Mesothelial cell of epicardium (in vitro differentiated cells): Measurements from ENCODE around the gene IGF2BP3. TPM values are rescaled to one million over a fixed set of nuclear protein-coding genes. Genes with fewer than 3 reads are reported as not detected.

ENCODE experiments used
- DNase-seq, 2 experiments: peaks; one replicate each; pipeline ENCODE4 v3.0.0; 2021; ENCODE audit warnings: low spot score in 2 of 2; ENCODE audit not compliant: unreplicated experiment in 2 of 2
- H3K27ac Mint-ChIP-seq: 2 replicates; pipeline ENCODE4 v1.8.0; 2021; ENCODE audit warnings: mixed read lengths
- H3K27me3 Mint-ChIP-seq: 2 replicates; pipeline ENCODE4 v1.8.0; 2021; ENCODE audit warnings: low read depth, mixed read lengths
- H3K36me3 Mint-ChIP-seq: 2 replicates; pipeline ENCODE4 v1.8.0; 2021; ENCODE audit warnings: mixed read lengths
- H3K4me1 Mint-ChIP-seq: 2 replicates; pipeline ENCODE4 v1.8.0; 2021; ENCODE audit warnings: mixed read lengths
- H3K4me3 Mint-ChIP-seq: 2 replicates; pipeline ENCODE4 v1.8.0; 2021; ENCODE audit warnings: mild to moderate bottlenecking, moderate library complexity, mixed read lengths
- H3K9me3 Mint-ChIP-seq: 2 replicates; pipeline ENCODE4 v1.8.0; 2021; ENCODE audit warnings: mixed read lengths
- total RNA-seq: library from RNA; stranded (reverse); gene quantifications from 3 replicates; pipeline ENCODE4 v1.2.1, GENCODE V29; 2021
- TF ChIP-seq, protein P1 (sequence below): fragments of 200-600 bp; sonication (generic); IDR thresholded peaks from one replicate; pipeline ENCODE4 v1.5.0; 2021; ENCODE audit warnings: antibody characterized with exemption; ENCODE audit not compliant: unreplicated experiment

The IGF2BP3 gene
- total RNA-seq, 1 donor from 2014 or later: 91.3 TPM

DNA sequence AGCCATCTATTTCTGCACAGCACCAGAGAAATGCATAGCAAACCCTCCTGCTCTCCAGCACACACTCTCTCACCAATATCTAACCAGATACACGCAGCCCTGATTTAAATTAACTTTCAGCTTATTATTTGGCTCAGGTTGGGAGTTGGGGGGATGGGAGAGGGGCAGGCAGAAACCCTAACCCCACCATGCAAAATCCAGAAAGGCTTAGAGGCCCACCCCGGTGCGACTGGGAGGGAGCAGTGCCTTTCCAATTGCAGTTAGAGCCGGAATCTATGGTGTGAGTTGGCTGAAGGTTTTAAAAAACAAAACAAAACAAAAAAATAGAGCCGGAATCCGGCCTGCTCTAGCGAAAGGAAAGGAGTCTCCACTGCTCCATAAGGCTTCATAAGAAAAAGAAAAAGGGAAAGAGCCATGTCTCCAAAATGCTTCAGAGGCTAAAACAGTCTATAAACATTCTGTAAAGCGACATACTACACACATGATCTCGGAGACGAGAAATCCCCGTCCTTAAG, 2.9 kb downstream of the IGF2BP3 start:
- H3K36me3 Mint-ChIP-seq: no peaks in the 10 kb centered on the region
- peak overlapping the region; percentile 99 for H3K27ac Mint-ChIP-seq
- DNase-seq: no peak
- H3K9me3 Mint-ChIP-seq: no peaks in the 10 kb centered on the region
- peaks cover 55% of the 10 kb centered on the region for H3K4me1 Mint-ChIP-seq
- H3K4me3 Mint-ChIP-seq: peak overlapping the region; percentile 96
- TF ChIP-seq, protein P1, sequence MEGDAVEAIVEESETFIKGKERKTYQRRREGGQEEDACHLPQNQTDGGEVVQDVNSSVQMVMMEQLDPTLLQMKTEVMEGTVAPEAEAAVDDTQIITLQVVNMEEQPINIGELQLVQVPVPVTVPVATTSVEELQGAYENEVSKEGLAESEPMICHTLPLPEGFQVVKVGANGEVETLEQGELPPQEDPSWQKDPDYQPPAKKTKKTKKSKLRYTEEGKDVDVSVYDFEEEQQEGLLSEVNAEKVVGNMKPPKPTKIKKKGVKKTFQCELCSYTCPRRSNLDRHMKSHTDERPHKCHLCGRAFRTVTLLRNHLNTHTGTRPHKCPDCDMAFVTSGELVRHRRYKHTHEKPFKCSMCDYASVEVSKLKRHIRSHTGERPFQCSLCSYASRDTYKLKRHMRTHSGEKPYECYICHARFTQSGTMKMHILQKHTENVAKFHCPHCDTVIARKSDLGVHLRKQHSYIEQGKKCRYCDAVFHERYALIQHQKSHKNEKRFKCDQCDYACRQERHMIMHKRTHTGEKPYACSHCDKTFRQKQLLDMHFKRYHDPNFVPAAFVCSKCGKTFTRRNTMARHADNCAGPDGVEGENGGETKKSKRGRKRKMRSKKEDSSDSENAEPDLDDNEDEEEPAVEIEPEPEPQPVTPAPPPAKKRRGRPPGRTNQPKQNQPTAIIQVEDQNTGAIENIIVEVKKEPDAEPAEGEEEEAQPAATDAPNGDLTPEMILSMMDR: no peak
- no peaks in the 10 kb centered on the region for H3K27me3 Mint-ChIP-seq

DNA sequence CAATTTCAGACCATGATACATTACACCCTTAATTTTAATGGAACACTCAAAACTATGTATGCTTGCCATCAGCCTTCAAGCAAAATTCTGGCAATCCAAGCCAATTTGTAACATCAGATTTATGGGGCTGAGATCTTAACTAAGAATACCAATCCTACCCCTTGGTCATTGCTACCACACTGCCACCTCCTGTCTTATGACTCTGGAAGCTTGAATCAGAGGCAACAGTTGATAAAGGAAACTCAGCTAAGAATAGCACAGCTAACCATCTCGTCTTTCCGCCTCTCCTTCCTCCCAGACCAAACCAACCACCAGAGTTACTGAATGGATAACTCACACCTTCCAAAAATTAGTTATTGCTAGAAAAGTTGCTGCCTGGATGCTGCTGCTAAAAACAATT, 7.4 kb downstream of the IGF2BP3 start:
- Mint-ChIP-seq H3K27me3 (no peaks in the 10 kb centered on the region), H3K4me3 (peak overlapping the region; percentile 58), H3K36me3 (peaks cover 9% of the 10 kb centered on the region), H3K9me3 (no peaks in the 10 kb centered on the region), H3K27ac (peak overlapping the region; percentile 81), H3K4me1 (peaks cover 56% of the 10 kb centered on the region)
- TF ChIP-seq, protein P1: no peak
- DNase-seq: no peak

DNA sequence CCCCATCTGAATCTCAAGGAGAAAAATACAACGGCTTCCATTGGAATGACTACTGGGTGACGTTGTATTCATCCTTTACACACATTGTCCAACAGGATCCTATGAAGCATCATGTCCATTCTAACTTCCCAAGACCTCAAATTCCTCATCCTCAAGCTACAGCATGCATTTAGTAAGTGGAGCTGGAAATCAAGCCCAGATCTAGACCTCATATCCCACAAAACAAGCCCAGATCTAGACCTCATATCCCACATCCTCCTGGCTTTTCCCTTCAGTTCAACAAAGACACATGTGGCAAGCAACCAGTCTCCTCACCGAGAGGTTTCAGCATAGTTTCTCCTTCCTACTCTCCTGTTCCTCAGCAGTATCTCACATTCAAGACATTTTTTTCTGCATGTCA, 12.2 kb downstream of the IGF2BP3 start:
- no peak overlapping the region for H3K4me3 Mint-ChIP-seq
- H3K4me1 Mint-ChIP-seq: peaks cover 31% of the 10 kb centered on the region
- no peak for DNase-seq

DNA sequence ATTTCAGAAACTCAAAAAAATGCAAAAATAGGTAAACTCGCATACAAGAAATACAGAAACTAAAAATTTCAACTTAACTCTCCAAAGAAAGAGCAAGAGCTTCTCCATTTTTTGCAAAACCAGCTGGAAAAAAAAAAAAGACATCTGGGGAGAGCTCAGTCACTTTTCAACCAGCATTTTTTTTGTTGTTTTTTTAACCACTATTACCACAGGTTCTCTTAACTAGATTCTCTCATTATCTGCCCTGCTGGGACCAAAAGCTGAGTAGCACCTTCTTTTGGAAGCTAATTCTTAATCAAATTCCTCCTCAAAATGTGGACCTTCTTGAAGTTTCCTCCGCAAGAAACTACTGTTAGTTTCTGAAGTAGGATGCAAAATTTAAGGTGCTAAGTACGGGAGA, 14.2 kb downstream of the IGF2BP3 start:
- Mint-ChIP-seq H3K4me1 (peaks cover 21% of the 10 kb centered on the region), H3K27ac (no peak overlapping the region), H3K9me3 (no peaks in the 10 kb centered on the region)

More for the DNA sequence above, 12.2 kb downstream of the IGF2BP3 start:
- H3K27ac Mint-ChIP-seq: peak overlapping the region; percentile 2
- peaks cover 16% of the 10 kb centered on the region for H3K36me3 Mint-ChIP-seq
- TF ChIP-seq, protein P1: no peak
- H3K9me3 Mint-ChIP-seq: no peaks in the 10 kb centered on the region
- no peaks in the 10 kb centered on the region for H3K27me3 Mint-ChIP-seq

DNA sequence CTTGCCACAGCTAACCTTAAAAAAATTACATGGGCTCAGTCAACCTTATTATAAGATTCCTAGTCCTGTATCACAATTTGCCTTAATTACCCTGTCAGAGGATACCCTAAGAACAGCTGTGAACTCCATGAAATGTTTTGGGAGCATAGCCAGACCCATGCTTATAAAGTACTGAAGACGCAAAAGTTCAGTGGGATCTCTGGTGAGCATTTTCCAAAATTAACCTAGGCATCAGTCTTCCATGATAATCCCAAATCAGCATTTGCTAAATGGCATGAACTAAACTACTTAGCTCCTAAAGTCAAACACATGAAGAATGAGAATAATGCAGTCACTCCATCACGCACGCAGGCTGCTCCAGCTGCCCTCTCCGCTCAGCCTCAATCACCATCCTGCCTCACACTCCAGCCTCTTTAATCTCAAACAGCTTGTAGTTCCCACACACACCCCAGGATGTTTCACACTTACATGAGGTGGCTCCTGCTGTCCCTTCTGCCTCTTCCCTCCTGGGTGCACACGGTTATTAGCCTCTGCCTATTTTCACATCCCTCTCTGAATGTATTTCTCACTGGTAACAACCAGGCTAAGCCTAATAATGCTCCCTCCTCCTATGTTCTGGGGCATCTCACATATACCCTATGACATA, 15.3 kb downstream of the IGF2BP3 start:
- Mint-ChIP-seq H3K9me3 (no peaks in the 10 kb centered on the region), H3K4me1 (peaks cover 21% of the 10 kb centered on the region), H3K36me3 (peaks cover 9% of the 10 kb centered on the region), H3K4me3 (no peak overlapping the region), H3K27me3 (no peaks in the 10 kb centered on the region), H3K27ac (peak overlapping the region; percentile 10)
- DNase-seq: no peak
- TF ChIP-seq, protein P1: no peak

More for the DNA sequence above, 14.2 kb downstream of the IGF2BP3 start:
- TF ChIP-seq, protein P1: no peak
- no peak overlapping the region for H3K4me3 Mint-ChIP-seq
- H3K36me3 Mint-ChIP-seq: peaks cover 11% of the 10 kb centered on the region
- H3K27me3 Mint-ChIP-seq: no peaks in the 10 kb centered on the region
- DNase-seq: no peak
